Spleen (tissue), 7 donors: Measurements from ENCODE around the gene VPS4A.

Experiments used
- CTCF ChIP-seq, 11 experiments: fragments of 200-600 bp in 7 of 11; fragments of 450-650 bp in 4 of 11; sonication (generic) in 4 of 11; IDR thresholded peaks in 8 of 11; conservative IDR thresholded peaks in 3 of 11; 1 replicate in 7 of 11; 2 replicates in 4 of 11; pipeline versions ENCODE4 v1.4.0 to v1.8.0; 2016 to 2021; ENCODE audit warnings: antibody characterized with exemption in 11 of 11, inconsistent platforms in 4 of 11, mild to moderate bottlenecking in 1 of 11
- POLR2A ChIP-seq, 3 donors: fragments of 450-650 bp; IDR thresholded peaks; one replicate each; pipeline ENCODE4 v1.5.1; 2017; ENCODE audit warnings: antibody characterized with exemption in 3 of 3, mild to moderate bottlenecking in 1 of 3
- POLR2AphosphoS5 ChIP-seq, 3 donors: sonication (generic); formaldehyde crosslinking; IDR thresholded peaks; one replicate each; pipeline ENCODE4 v1.5.1; 2017; ENCODE audit warnings: antibody characterized with exemption in 3 of 3
- donor health status: DM: no; HTN: no; CAD: no; lungs with moderate emphysema.
- donor health status: DM: no; HTN: no; CAD: no.
- donor health status: DM: no; HTN: no; CAD: no.

- TF ChIP-seq CTCF (IDR thresholded peaks at IDR 0.05 in 8 of 11, conservative IDR thresholded peaks at IDR 0.05 in 3 of 11) = no peak
- TF ChIP-seq POLR2A (IDR thresholded peaks at IDR 0.05) = no peak
- peak; percentile 5 to 51 (median 26) for TF ChIP-seq POLR2AphosphoS5 (IDR thresholded peaks at IDR 0.05)
Measured at GRCh38 chr16:69328854-69329316, 17.7 kb downstream of the VPS4A start.
